NOMO-1 treated with DMSO at 0.1 percent for 48 hours (cell line): ENCODE results near the gene DLG2.
"Not testable (repeated sequence)": the region's sequence is repeated elsewhere in the genome, so short reads cannot be mapped to it uniquely, and the experiment has no call there.

Experiments
- DNase-seq: peaks from one replicate; lab custom pipeline; 2025; ENCODE audit not compliant: unreplicated experiment; lab: John Stamatoyannopoulos, UW

DLG2 gene

GRCh38 chr11:85643191-85643614 lies 16.1 kb upstream of the DLG2 start:
- no peak for DNase-seq

- DNase-seq = no peak
Observed at GRCh38 chr11:85634747-85635146, 7.6 kb upstream of the DLG2 start.

- no peak for DNase-seq
Observed at GRCh38 chr11:85628771-85629341, 1.7 kb upstream of the DLG2 start.

GRCh38 chr11:85627998-85628770 lies 1.0 kb upstream of the DLG2 start, which contains the start of gene TMEM126B:
Gene TMEM126B (plus strand): TSS chr11:85628593. CDS start chr11:85628608, 15 bp downstream.
- peak; percentile 98 for DNase-seq

GRCh38 chr11:85626496-85626895 lies 648 bp downstream of the DLG2 start:
- no peak for DNase-seq

GRCh38 chr11:85620256-85620655 lies 6.9 kb downstream of the DLG2 start:
- no peak for DNase-seq

- no peak for DNase-seq
Observed at GRCh38 chr11:85619499-85619898, 7.6 kb downstream of the DLG2 start.

GRCh38 chr11:85611643-85612042 lies 15.5 kb downstream of the DLG2 start:
- DNase-seq = peak; percentile 3

- not testable (repeated sequence) for DNase-seq
Observed at GRCh38 chr11:85609286-85609685, 17.9 kb downstream of the DLG2 start.

GRCh38 chr11:85608621-85609020 lies 18.5 kb downstream of the DLG2 start:
- not testable (repeated sequence) for DNase-seq

- DNase-seq = not testable (repeated sequence)
Observed at GRCh38 chr11:85606237-85606636, 20.9 kb downstream of the DLG2 start.

- peak; percentile 6 for DNase-seq
Observed at GRCh38 chr11:85603220-85603619, 23.9 kb downstream of the DLG2 start.

GRCh38 chr11:85602526-85603213 lies 24.5 kb downstream of the DLG2 start:
- peak; percentile 42 for DNase-seq

- no peak for DNase-seq
Observed at GRCh38 chr11:85599083-85599482, 28.1 kb downstream of the DLG2 start.

GRCh38 chr11:85596886-85597285 lies 30.3 kb downstream of the DLG2 start:
- DNase-seq = no peak

- DNase-seq = peak; percentile 45
Observed at GRCh38 chr11:85595285-85595884, 31.8 kb downstream of the DLG2 start.

- DNase-seq = peak; percentile 21
Observed at GRCh38 chr11:85590848-85591483, 36.2 kb downstream of the DLG2 start.

GRCh38 chr11:85589373-85589772 lies 37.8 kb downstream of the DLG2 start:
- DNase-seq = no peak

- DNase-seq = no peak
Observed at GRCh38 chr11:85582111-85582510, 45.0 kb downstream of the DLG2 start.

- no peak for DNase-seq
Observed at GRCh38 chr11:85575388-85575787, 51.8 kb downstream of the DLG2 start.

- no peak for DNase-seq
Observed at GRCh38 chr11:85572056-85572455, 55.1 kb downstream of the DLG2 start.
